Mucosa of stomach (tissue), 1 donor: ENCODE results near the gene OLFM1.
"Not testable (repeated sequence)": the region's sequence is repeated elsewhere in the genome, so short reads cannot be mapped to it uniquely, and the experiment has no call there.

Experiments used
- H3K27me3 ChIP-seq: one replicate; pipeline ENCODE4 v1.7.0; 2013; ENCODE audit warnings: mild to moderate bottlenecking, low read length; ENCODE audit not compliant: control insufficient read depth, insufficient read depth
- H3K36me3 ChIP-seq: one replicate; pipeline ENCODE4 v1.7.0; 2013; ENCODE audit warnings: low read length; ENCODE audit not compliant: control insufficient read depth, insufficient read depth
- H3K4me1 ChIP-seq: one replicate; pipeline ENCODE4 v1.7.0; 2013; ENCODE audit warnings: mild to moderate bottlenecking, low read length; ENCODE audit not compliant: control insufficient read depth, insufficient read depth
- H3K4me3 ChIP-seq: one replicate; pipeline ENCODE4 v1.7.0; 2013; ENCODE audit warnings: low read length
- H3K9ac ChIP-seq: one replicate; pipeline ENCODE4 v1.7.0; 2013; ENCODE audit warnings: mild to moderate bottlenecking, low read length, moderate library complexity
- H3K9me3 ChIP-seq: one replicate; pipeline ENCODE4 v1.7.0; 2013; ENCODE audit warnings: mild to moderate bottlenecking, low read length, moderate library complexity; ENCODE audit not compliant: control insufficient read depth
- donor health status: Pancreatic carcinoma.

OLFM1 gene

GRCh38 chr9:135063466-135063865 lies 24.0 kb upstream of the OLFM1 start:
- not testable (repeated sequence) for H3K4me1 ChIP-seq, H3K9ac ChIP-seq, H3K36me3 ChIP-seq, H3K9me3 ChIP-seq, H3K27me3 ChIP-seq, H3K4me3 ChIP-seq

- not testable (repeated sequence) for H3K4me1 ChIP-seq, H3K9me3 ChIP-seq, H3K36me3 ChIP-seq, H3K9ac ChIP-seq, H3K4me3 ChIP-seq, H3K27me3 ChIP-seq
Observed at GRCh38 chr9:135063888-135064287, 23.6 kb upstream of the OLFM1 start.

GRCh38 chr9:135065151-135065550 lies 22.3 kb upstream of the OLFM1 start:
- Histone ChIP-seq H3K4me3 (no peak overlapping the region), H3K9ac (no peak overlapping the region), H3K27me3 (peaks cover 12% of the 10 kb centered on the region), H3K36me3 (no peaks in the 10 kb centered on the region), H3K9me3 (no peaks in the 10 kb centered on the region), H3K4me1 (no peaks in the 10 kb centered on the region)

- Histone ChIP-seq H3K9me3 (no peaks in the 10 kb centered on the region), H3K27me3 (peaks cover 17% of the 10 kb centered on the region), H3K36me3 (no peaks in the 10 kb centered on the region), H3K4me3 (no peak overlapping the region), H3K9ac (no peak overlapping the region), H3K4me1 (no peaks in the 10 kb centered on the region)
Observed at GRCh38 chr9:135065804-135066203, 21.7 kb upstream of the OLFM1 start.

GRCh38 chr9:135066291-135066690 lies 21.2 kb upstream of the OLFM1 start:
- Histone ChIP-seq H3K4me1 (no peaks in the 10 kb centered on the region), H3K27me3 (peaks cover 17% of the 10 kb centered on the region), H3K36me3 (no peaks in the 10 kb centered on the region), H3K9me3 (no peaks in the 10 kb centered on the region), H3K9ac (no peak overlapping the region), H3K4me3 (no peak overlapping the region)

GRCh38 chr9:135067096-135067710 lies 20.3 kb upstream of the OLFM1 start:
- H3K9me3 ChIP-seq, result no peaks in the 10 kb centered on the region
- no peak overlapping the region for H3K9ac ChIP-seq
- peaks cover 17% of the 10 kb centered on the region for H3K27me3 ChIP-seq
- H3K4me1 ChIP-seq, result no peaks in the 10 kb centered on the region
- no peaks in the 10 kb centered on the region for H3K36me3 ChIP-seq
- H3K4me3 ChIP-seq, result no peak overlapping the region

- H3K27me3 ChIP-seq, result peaks cover 17% of the 10 kb centered on the region
- no peak overlapping the region for H3K9ac ChIP-seq
- no peaks in the 10 kb centered on the region for H3K4me1 ChIP-seq
- H3K36me3 ChIP-seq, result no peaks in the 10 kb centered on the region
- H3K4me3 ChIP-seq, result no peak overlapping the region
- H3K9me3 ChIP-seq, result no peaks in the 10 kb centered on the region
Observed at GRCh38 chr9:135068776-135069415, 18.6 kb upstream of the OLFM1 start.

- H3K9me3 ChIP-seq, result no peaks in the 10 kb centered on the region
- H3K9ac ChIP-seq, result no peak overlapping the region
- H3K36me3 ChIP-seq, result no peaks in the 10 kb centered on the region
Observed at GRCh38 chr9:135069558-135070197, 17.8 kb upstream of the OLFM1 start.

GRCh38 chr9:135070198-135070951 lies 17.1 kb upstream of the OLFM1 start:
- no peak overlapping the region for H3K4me3 ChIP-seq
- no peaks in the 10 kb centered on the region for H3K4me1 ChIP-seq
- H3K36me3 ChIP-seq, result no peaks in the 10 kb centered on the region
- H3K27me3 ChIP-seq, result peaks cover 21% of the 10 kb centered on the region
- no peak overlapping the region for H3K9ac ChIP-seq
- H3K9me3 ChIP-seq, result no peaks in the 10 kb centered on the region

More at GRCh38 chr9:135069558-135070197, 17.8 kb upstream of the OLFM1 start:
- no peak overlapping the region for H3K4me3 ChIP-seq
- peaks cover 18% of the 10 kb centered on the region for H3K27me3 ChIP-seq
- no peaks in the 10 kb centered on the region for H3K4me1 ChIP-seq

- H3K36me3 ChIP-seq, result no peaks in the 10 kb centered on the region
- H3K27me3 ChIP-seq, result peaks cover 27% of the 10 kb centered on the region
- no peaks in the 10 kb centered on the region for H3K4me1 ChIP-seq
- no peak overlapping the region for H3K4me3 ChIP-seq
- H3K9ac ChIP-seq, result no peak overlapping the region
- no peaks in the 10 kb centered on the region for H3K9me3 ChIP-seq
Observed at GRCh38 chr9:135070964-135071735, 16.3 kb upstream of the OLFM1 start.

- Histone ChIP-seq H3K9me3 (no peaks in the 10 kb centered on the region), H3K4me3 (no peak overlapping the region), H3K4me1 (no peaks in the 10 kb centered on the region), H3K9ac (no peak overlapping the region), H3K27me3 (peaks cover 39% of the 10 kb centered on the region), H3K36me3 (no peaks in the 10 kb centered on the region)
Observed at GRCh38 chr9:135073081-135073740, 14.3 kb upstream of the OLFM1 start.
